Lower leg skin (tissue), 4 donors: ENCODE measurements around the gene SLC38A10. TPM values are rescaled to one million over a fixed set of nuclear protein-coding genes. Genes with fewer than 3 reads are reported as not detected.

Experiments used
- DNase-seq, 2 donors: peaks; one replicate each; pipeline ENCODE4 v3.0.0-alpha.2; 2019; ENCODE audit warnings: low spot score in 2 of 2
- H3K4me3 ChIP-seq: fragments of 200-600 bp; sonication (generic); 2 replicates; pipeline ENCODE4 v1.5.1; 2017; ENCODE audit warnings: mild to moderate bottlenecking, low read depth; ENCODE audit not compliant: poor library complexity, severe bottlenecking
- CTCF ChIP-seq, 3 donors: fragments of 450-650 bp; IDR thresholded peaks; one replicate each; pipeline ENCODE4 v1.5.1; 2016; ENCODE audit warnings: antibody characterized with exemption in 3 of 3, mild to moderate bottlenecking in 3 of 3, moderate library complexity in 2 of 3
- POLR2A ChIP-seq, 2 donors: fragments of 450-650 bp; IDR thresholded peaks; one replicate each; pipeline ENCODE4 v1.6.1; 2016 to 2017; ENCODE audit warnings: antibody characterized with exemption in 2 of 2, mild to moderate bottlenecking in 1 of 2, moderate library complexity in 1 of 2
- WGBS, 2 donors: methylation state at CpG; one replicate each; pipeline ENCODE4 v1.1.5; 2018; 5-methylcytosine and 5-hydroxymethylcytosine counted together
- intact Hi-C: fragments of 100-400 bp; cut with DNase I; formaldehyde crosslinking; loops from one replicate; pipeline ENCODE4 v1.15.0; 2023; ENCODE audit warnings: low total_unique reads
- total RNA-seq, 4 donors: library from RNA; depleted of rRNA; stranded (reverse); fragments of >200 nt; gene quantifications; one replicate each; pipeline ENCODE4 v1.1.0, GENCODE V29; 2016

SLC38A10 gene
- total RNA-seq, 4 donors from 2014 or later = 47.5 to 100 (median 73.3) TPM

GRCh38 chr17:81247339-81247990 is 47.6 kb downstream of the SLC38A10 start:
- WGBS, 2 donors = 86 to 89% methylated on average over 15 of the region's 15 CpGs
- intact Hi-C loops = no loop called here
- TF ChIP-seq CTCF (IDR thresholded peaks at IDR 0.05) (no peak), POLR2A (IDR thresholded peaks at IDR 0.05) (no peak)
- DNase-seq = no peak
- no peak overlapping the region for H3K4me3 ChIP-seq

GRCh38 chr17:81246679-81247338 is 48.3 kb downstream of the SLC38A10 start:
- TF ChIP-seq POLR2A (IDR thresholded peaks at IDR 0.05) (no peak), CTCF (IDR thresholded peaks at IDR 0.05) (no peak)
- no peak overlapping the region for H3K4me3 ChIP-seq
- no peak for DNase-seq
- WGBS, 2 donors = 91 to 92% methylated on average over 13 to 28 of the region's 28 CpGs
- intact Hi-C loops = no loop called here

GRCh38 chr17:81246343-81246670 is 48.8 kb downstream of the SLC38A10 start:
- H3K4me3 ChIP-seq = no peak overlapping the region
- intact Hi-C loops = no loop called here
- DNase-seq = no peak
- WGBS, 2 donors = 83 to 90% methylated on average over 10 of the region's 10 CpGs
- no peak for TF ChIP-seq CTCF (IDR thresholded peaks at IDR 0.05)
- no peak for TF ChIP-seq POLR2A (IDR thresholded peaks at IDR 0.05)

- 78 to 86% methylated on average over 32 to 37 of the region's 37 CpGs for WGBS, 2 donors
- no peak for DNase-seq
- intact Hi-C loops = no loop called here
- H3K4me3 ChIP-seq = no peak overlapping the region
- TF ChIP-seq CTCF (IDR thresholded peaks at IDR 0.05) = no peak
- TF ChIP-seq POLR2A (IDR thresholded peaks at IDR 0.05) = no peak
Observed at GRCh38 chr17:81245665-81246342, 49.3 kb downstream of the SLC38A10 start.

GRCh38 chr17:81245024-81245664 is 50.0 kb downstream of the SLC38A10 start:
- H3K4me3 ChIP-seq = no peak overlapping the region
- intact Hi-C loops = no loop called here
- WGBS, 2 donors = 81 to 84% methylated on average over 22 to 24 of the region's 25 CpGs
- no peak for TF ChIP-seq CTCF (IDR thresholded peaks at IDR 0.05)
- no peak for TF ChIP-seq POLR2A (IDR thresholded peaks at IDR 0.05)
- no peak for DNase-seq
